ENCODE results near the gene C19orf38. TPM values are rescaled to one million over a fixed set of nuclear protein-coding genes. Genes with fewer than 3 reads are reported as not detected.

Gene C19orf38
- total RNA-seq, 1 experiment from 2014 or later: 0.61 TPM

- Mint-ChIP-seq H3K4me1 (ENCODE audit: low read depth, unreplicated experiment) (peaks cover 8% of the 10 kb centered on the region), H3K36me3 (ENCODE audit: insufficient read depth, unreplicated experiment) (peaks cover 15% of the 10 kb centered on the region), H3K9me3 (ENCODE audit: unreplicated experiment) (no peaks in the 10 kb centered on the region), H3K4me3 (ENCODE audit: unreplicated experiment) (no peak overlapping the region), H3K27me3 (ENCODE audit: insufficient read depth, unreplicated experiment) (no peaks in the 10 kb centered on the region), H3K27ac (ENCODE audit: unreplicated experiment) (no peak overlapping the region)
- intact Hi-C loops (cut with micrococcal nuclease; ENCODE audit: unreplicated experiment): no loop called here
- no peak for TF ChIP-seq CTCF (IDR thresholded peaks at IDR 0.05; ENCODE audit: insufficient read depth in 1 of 2, low read depth in 1 of 2, low read length in 1 of 2, severe bottlenecking in 1 of 2, unreplicated experiment in 1 of 2)
- no peak for DNase-seq
- H3K9me3 ChIP-seq: no peaks in the 10 kb centered on the region
- H3K4me1 ChIP-seq: peaks cover 13% of the 10 kb centered on the region
- ChIA-PET POLR2A (no interaction called here), CTCF (no interaction called here)
- BruUV-seq (replicated peaks): no TSS peak
- no peaks in the 10 kb centered on the region; the same call in 1 of the 2 replicates for H3K36me3 ChIP-seq (ENCODE audit: control insufficient read depth, insufficient read depth, low read length)
- H3K27me3 ChIP-seq (replicated peaks; ENCODE audit: control insufficient read depth, insufficient read depth, low read length): no peaks in the 10 kb centered on the region
- H3K4me3 ChIP-seq (ENCODE audit: low read depth, low read length): no peak overlapping the region
These were observed 36.1 kb downstream of the C19orf38 start for GRCh38 chr19:10884274-10884673.

DNA sequence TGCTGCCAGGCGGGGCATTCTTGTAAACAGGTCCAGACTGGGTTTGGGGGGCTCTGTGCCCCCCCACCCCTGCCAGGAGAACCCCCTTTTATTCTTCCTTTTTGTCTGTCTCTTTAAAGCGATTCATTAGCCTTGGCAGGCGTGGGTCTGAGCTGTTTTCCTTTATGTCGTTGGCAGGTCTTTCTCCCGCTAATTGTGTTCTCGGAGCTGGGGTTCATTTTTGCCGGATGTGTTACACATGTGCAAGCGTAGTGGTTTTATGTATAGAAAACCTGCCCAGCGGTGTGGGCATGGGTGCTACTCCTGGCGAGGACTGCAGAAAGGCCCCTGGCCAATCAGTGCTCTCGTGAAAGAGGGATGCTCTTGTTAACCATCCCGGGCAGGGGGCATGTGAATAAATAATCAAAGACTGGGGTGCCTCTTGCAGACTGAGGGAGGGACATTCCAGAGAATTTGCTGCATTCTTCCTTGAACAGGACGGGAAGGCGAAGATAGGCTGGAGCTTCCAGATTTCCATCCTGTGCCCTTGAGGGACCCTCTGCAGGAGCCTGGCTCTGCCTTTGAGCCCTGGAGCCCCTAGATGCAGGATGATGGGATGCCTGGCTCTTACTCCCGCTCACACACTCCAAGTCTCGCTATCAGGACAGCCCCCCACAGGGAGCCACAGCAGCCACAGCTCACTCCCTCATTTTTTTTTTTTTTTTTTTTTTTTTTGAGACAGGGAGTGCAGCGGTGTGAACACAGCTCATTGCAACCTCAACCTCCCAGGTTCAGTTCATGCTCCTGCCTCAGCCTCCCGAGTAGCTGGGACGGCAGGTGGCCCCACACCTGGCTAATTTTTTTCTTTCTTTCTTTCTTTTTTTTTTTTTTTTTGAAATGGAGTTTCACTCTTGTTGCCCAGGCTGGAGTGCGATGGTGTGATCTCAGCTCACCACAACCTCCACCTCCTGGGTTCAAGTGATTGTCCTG, 37.3 kb downstream of the C19orf38 start:
- ChIA-PET CTCF (interaction anchor here (0.6 kb wide), 1 partner anchor 788 kb away, joined by 5 read pairs; no protein-coding TSS in a partner anchor), POLR2A (no interaction called here)
- no TSS peak for BruUV-seq (replicated peaks)
- Mint-ChIP-seq H3K9me3 (ENCODE audit: unreplicated experiment) (no peaks in the 10 kb centered on the region), H3K36me3 (ENCODE audit: insufficient read depth, unreplicated experiment) (peaks cover 7% of the 10 kb centered on the region), H3K27me3 (ENCODE audit: insufficient read depth, unreplicated experiment) (no peaks in the 10 kb centered on the region), H3K4me1 (ENCODE audit: low read depth, unreplicated experiment) (peaks cover 6% of the 10 kb centered on the region), H3K27ac (ENCODE audit: unreplicated experiment) (no peak overlapping the region), H3K4me3 (ENCODE audit: unreplicated experiment) (no peak overlapping the region)
- intact Hi-C loops (cut with micrococcal nuclease; ENCODE audit: unreplicated experiment): no loop called here
- Histone ChIP-seq H3K9me3 (no peaks in the 10 kb centered on the region), H3K4me1 (0 out of 2 replicates have a peak, but pooled peaks cover 7% of the 10 kb centered on the region), H3K4me3 (ENCODE audit: low read depth, low read length) (no peak overlapping the region), H3K27me3 (replicated peaks; ENCODE audit: control insufficient read depth, insufficient read depth, low read length) (no peaks in the 10 kb centered on the region), H3K36me3 (ENCODE audit: control insufficient read depth, insufficient read depth, low read length) (no peaks in the 10 kb centered on the region)
- no peak for DNase-seq
- TF ChIP-seq CTCF (IDR thresholded peaks at IDR 0.05; ENCODE audit: insufficient read depth in 1 of 2, low read depth in 1 of 2, low read length in 1 of 2, severe bottlenecking in 1 of 2, unreplicated experiment in 1 of 2): no peak

- no peak overlapping the region for H3K4me3 Mint-ChIP-seq (ENCODE audit: unreplicated experiment)
- no peaks in the 10 kb centered on the region for H3K4me1 Mint-ChIP-seq (ENCODE audit: low read depth, unreplicated experiment)
- Histone ChIP-seq H3K4me1 (no peaks in the 10 kb centered on the region), H3K9me3 (no peaks in the 10 kb centered on the region), H3K36me3 (ENCODE audit: control insufficient read depth, insufficient read depth, low read length) (no peaks in the 10 kb centered on the region), H3K27me3 (replicated peaks; ENCODE audit: control insufficient read depth, insufficient read depth, low read length) (no peaks in the 10 kb centered on the region), H3K4me3 (ENCODE audit: low read depth, low read length) (no peak overlapping the region)
- no peaks in the 10 kb centered on the region for H3K9me3 Mint-ChIP-seq (ENCODE audit: unreplicated experiment)
- TF ChIP-seq CTCF (IDR thresholded peaks at IDR 0.05; ENCODE audit: insufficient read depth in 1 of 2, low read depth in 1 of 2, low read length in 1 of 2, severe bottlenecking in 1 of 2, unreplicated experiment in 1 of 2): no peak
- no peaks in the 10 kb centered on the region for H3K27me3 Mint-ChIP-seq (ENCODE audit: insufficient read depth, unreplicated experiment)
- H3K36me3 Mint-ChIP-seq (ENCODE audit: insufficient read depth, unreplicated experiment): peaks cover 13% of the 10 kb centered on the region
- H3K27ac Mint-ChIP-seq (ENCODE audit: unreplicated experiment): no peak overlapping the region
- ChIA-PET CTCF (interaction anchor here (0.7 to 1.0 kb wide), 2 partner anchors 15 to 23 kb away, joined by 4 to 6 read pairs; no protein-coding TSS in a partner anchor), POLR2A (interaction anchor here (0.6 kb wide), 1 partner anchor 46 kb away, joined by 4 read pairs; no protein-coding TSS in a partner anchor)
- no peak for DNase-seq
- BruUV-seq (replicated peaks): no TSS peak
- intact Hi-C loops (cut with micrococcal nuclease; ENCODE audit: unreplicated experiment): no loop called here
These were observed 39.6 kb downstream of the C19orf38 start for GRCh38 chr19:10887616-10888367.
